ENCODE measurements around the gene IKZF1. TPM values are rescaled to one million over a fixed set of nuclear protein-coding genes. Genes with fewer than 3 reads are reported as not detected.

The IKZF1 gene
- total and polyA plus RNA-seq, 9 of the 15 experiments (the other 6 are each of a cell fraction or from before 2014, with no cell fraction given) = 12.6 to 85.3 (median 44.7) TPM

DNA sequence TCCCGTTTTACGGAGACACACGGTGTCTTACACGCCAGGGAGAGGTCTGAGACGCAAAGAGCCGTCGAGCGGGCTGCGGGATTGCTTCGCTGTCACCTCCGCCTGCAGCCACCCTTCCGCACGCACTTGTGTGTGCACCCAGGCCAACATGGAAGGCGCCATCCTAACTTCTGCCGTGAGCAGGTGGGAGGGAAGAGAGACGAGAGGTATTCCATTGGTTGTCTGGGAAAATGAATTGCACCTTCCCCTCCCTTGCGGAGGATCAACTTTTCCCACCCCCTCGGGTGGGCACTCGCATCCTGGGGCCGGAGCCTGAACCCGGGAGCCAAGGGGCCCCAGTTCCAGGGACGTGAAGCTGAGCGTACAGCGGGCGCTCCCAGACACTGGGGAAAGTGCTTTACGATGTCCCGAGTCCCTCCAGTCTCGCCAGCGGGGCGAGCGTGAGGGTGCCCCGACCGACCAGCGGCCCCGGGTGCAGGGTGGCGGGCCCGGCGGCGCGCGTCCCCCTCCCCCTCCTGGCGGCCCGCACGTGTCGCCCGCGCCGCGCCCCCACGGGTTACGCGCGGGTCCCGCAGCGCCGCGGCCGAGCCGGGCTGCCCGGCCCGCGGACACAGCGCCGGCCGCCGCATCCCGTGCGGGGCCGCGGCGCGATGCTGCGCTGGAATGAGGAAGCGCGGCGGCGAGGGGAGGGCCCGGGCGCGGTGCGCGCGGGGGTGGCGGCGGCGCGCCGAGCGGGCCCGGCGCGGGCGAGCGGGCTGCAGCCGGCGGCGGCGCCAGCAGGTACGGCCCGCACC, 984 bp upstream of the IKZF1 start (continued):
- TF ChIP-seq, protein P1, sequence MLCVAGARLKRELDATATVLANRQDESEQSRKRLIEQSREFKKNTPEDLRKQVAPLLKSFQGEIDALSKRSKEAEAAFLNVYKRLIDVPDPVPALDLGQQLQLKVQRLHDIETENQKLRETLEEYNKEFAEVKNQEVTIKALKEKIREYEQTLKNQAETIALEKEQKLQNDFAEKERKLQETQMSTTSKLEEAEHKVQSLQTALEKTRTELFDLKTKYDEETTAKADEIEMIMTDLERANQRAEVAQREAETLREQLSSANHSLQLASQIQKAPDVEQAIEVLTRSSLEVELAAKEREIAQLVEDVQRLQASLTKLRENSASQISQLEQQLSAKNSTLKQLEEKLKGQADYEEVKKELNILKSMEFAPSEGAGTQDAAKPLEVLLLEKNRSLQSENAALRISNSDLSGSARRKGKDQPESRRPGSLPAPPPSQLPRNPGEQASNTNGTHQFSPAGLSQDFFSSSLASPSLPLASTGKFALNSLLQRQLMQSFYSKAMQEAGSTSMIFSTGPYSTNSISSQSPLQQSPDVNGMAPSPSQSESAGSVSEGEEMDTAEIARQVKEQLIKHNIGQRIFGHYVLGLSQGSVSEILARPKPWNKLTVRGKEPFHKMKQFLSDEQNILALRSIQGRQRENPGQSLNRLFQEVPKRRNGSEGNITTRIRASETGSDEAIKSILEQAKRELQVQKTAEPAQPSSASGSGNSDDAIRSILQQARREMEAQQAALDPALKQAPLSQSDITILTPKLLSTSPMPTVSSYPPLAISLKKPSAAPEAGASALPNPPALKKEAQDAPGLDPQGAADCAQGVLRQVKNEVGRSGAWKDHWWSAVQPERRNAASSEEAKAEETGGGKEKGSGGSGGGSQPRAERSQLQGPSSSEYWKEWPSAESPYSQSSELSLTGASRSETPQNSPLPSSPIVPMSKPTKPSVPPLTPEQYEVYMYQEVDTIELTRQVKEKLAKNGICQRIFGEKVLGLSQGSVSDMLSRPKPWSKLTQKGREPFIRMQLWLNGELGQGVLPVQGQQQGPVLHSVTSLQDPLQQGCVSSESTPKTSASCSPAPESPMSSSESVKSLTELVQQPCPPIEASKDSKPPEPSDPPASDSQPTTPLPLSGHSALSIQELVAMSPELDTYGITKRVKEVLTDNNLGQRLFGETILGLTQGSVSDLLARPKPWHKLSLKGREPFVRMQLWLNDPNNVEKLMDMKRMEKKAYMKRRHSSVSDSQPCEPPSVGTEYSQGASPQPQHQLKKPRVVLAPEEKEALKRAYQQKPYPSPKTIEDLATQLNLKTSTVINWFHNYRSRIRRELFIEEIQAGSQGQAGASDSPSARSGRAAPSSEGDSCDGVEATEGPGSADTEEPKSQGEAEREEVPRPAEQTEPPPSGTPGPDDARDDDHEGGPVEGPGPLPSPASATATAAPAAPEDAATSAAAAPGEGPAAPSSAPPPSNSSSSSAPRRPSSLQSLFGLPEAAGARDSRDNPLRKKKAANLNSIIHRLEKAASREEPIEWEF (CRISPR knock-in tag; IDR thresholded peaks at IDR 0.05) = no peak
- TF ChIP-seq DNMT1 (IDR thresholded peaks at IDR 0.05) = no peak
- TF ChIP-seq, protein P2, sequence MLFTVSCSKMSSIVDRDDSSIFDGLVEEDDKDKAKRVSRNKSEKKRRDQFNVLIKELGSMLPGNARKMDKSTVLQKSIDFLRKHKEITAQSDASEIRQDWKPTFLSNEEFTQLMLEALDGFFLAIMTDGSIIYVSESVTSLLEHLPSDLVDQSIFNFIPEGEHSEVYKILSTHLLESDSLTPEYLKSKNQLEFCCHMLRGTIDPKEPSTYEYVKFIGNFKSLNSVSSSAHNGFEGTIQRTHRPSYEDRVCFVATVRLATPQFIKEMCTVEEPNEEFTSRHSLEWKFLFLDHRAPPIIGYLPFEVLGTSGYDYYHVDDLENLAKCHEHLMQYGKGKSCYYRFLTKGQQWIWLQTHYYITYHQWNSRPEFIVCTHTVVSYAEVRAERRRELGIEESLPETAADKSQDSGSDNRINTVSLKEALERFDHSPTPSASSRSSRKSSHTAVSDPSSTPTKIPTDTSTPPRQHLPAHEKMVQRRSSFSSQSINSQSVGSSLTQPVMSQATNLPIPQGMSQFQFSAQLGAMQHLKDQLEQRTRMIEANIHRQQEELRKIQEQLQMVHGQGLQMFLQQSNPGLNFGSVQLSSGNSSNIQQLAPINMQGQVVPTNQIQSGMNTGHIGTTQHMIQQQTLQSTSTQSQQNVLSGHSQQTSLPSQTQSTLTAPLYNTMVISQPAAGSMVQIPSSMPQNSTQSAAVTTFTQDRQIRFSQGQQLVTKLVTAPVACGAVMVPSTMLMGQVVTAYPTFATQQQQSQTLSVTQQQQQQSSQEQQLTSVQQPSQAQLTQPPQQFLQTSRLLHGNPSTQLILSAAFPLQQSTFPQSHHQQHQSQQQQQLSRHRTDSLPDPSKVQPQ (CRISPR knock-in tag; IDR thresholded peaks at IDR 0.05; ENCODE audit: borderline replicate concordance) = no peak
- TF ChIP-seq ZKSCAN3 (CRISPR knock-in tag; IDR thresholded peaks at IDR 0.05) = no peak
- TF ChIP-seq ZNF436 (CRISPR knock-in tag; IDR thresholded peaks at IDR 0.05) = no peak
- 0 out of 2 replicates have a peak, but pooled peaks have one; percentile 14 for TF ChIP-seq RBFOX2 (IDR thresholded peaks at IDR 0.05; ENCODE audit: low read depth, low read length)
- TF ChIP-seq HNRNPL (IDR thresholded peaks at IDR 0.05; ENCODE audit: low read depth, low read length) = no peak
- TF ChIP-seq ZNF57 (CRISPR knock-in tag; IDR thresholded peaks at IDR 0.05) = no peak
- TF ChIP-seq ZNF347 (CRISPR knock-in tag; IDR thresholded peaks at IDR 0.05; ENCODE audit: low read depth) = no peak
- TF ChIP-seq ZNF551 (CRISPR knock-in tag; IDR thresholded peaks at IDR 0.05) = no peak
- TF ChIP-seq HDAC3 (IDR thresholded peaks at IDR 0.05; ENCODE audit: borderline replicate concordance, partially characterized antibody) = no peak
- TF ChIP-seq ZNF444 (CRISPR knock-in tag; IDR thresholded peaks at IDR 0.05) = no peak
- TF ChIP-seq, protein P3, sequence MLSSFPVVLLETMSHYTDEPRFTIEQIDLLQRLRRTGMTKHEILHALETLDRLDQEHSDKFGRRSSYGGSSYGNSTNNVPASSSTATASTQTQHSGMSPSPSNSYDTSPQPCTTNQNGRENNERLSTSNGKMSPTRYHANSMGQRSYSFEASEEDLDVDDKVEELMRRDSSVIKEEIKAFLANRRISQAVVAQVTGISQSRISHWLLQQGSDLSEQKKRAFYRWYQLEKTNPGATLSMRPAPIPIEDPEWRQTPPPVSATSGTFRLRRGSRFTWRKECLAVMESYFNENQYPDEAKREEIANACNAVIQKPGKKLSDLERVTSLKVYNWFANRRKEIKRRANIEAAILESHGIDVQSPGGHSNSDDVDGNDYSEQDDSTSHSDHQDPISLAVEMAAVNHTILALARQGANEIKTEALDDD (IDR thresholded peaks at IDR 0.05) = no peak
- no peak for TF ChIP-seq RFX1 (IDR thresholded peaks at IDR 0.05)
- no peak for TF ChIP-seq KAT7 (CRISPR knock-in tag; IDR thresholded peaks at IDR 0.05; ENCODE audit: borderline replicate concordance)
- TF ChIP-seq CBX1 (IDR thresholded peaks at IDR 0.05; ENCODE audit: low read depth) = no peak
